K562 (cell line): ENCODE data around the gene PRR15L. TPM values are rescaled to one million over a fixed set of nuclear protein-coding genes. Genes with fewer than 3 reads are reported as not detected.

Experiments
- ARID1B ChIP-seq: fragments of 450-650 bp; IDR thresholded peaks from 2 replicates; pipeline ENCODE4 v1.6.1; 2016; ENCODE audit warnings: antibody characterized with exemption, mild to moderate bottlenecking, inconsistent platforms
- ARNT ChIP-seq, 2 experiments: fragments of 450-650 bp; IDR thresholded peaks; 2 replicates each; pipeline ENCODE4 v1.6.1; 2016; ENCODE audit warnings: mild to moderate bottlenecking in 1 of 2
- CBFA2T2 ChIP-seq: fragments of 450-650 bp; conservative IDR thresholded peaks from 2 replicates; pipeline ENCODE4 v1.6.1; 2017; ENCODE audit warnings: mild to moderate bottlenecking
- DDX20 ChIP-seq: fragments of 450-650 bp; IDR thresholded peaks from 2 replicates; pipeline ENCODE4 v1.6.1; 2016; ENCODE audit warnings: missing genetic modification characterization, low read depth, mild to moderate bottlenecking, missing compliant biosample characterization, moderate library complexity
- ETV5 ChIP-seq: sonication (generic); formaldehyde crosslinking; IDR thresholded peaks from 2 replicates; pipeline ENCODE4 v1.4.0; 2020; ENCODE audit warnings: low read depth, mild to moderate bottlenecking, missing genetic modification reagents
- HINFP ChIP-seq: fragments of 450-650 bp; conservative IDR thresholded peaks from 2 replicates; pipeline ENCODE4 v1.6.1; 2016; ENCODE audit warnings: missing genetic modification characterization, low read depth, mild to moderate bottlenecking, control low read depth, missing compliant biosample characterization
- KDM1A ChIP-seq, 2 experiments: fragments of 450-650 bp; IDR thresholded peaks; 2 replicates each; pipeline ENCODE4 v1.6.1; 2016; ENCODE audit warnings: mild to moderate bottlenecking in 2 of 2
- SIN3B ChIP-seq: fragments of 450-650 bp; IDR thresholded peaks from 2 replicates; pipeline ENCODE4 v1.6.1; 2017; ENCODE audit warnings: low read depth, mild to moderate bottlenecking, moderate library complexity
- SLC30A9 ChIP-seq: fragments of 250-450 bp; sonication (Bioruptor Pico); IDR thresholded peaks from 2 replicates; pipeline ENCODE4 v1.8.0; 2022; ENCODE audit warnings: mild to moderate bottlenecking, moderate library complexity
- TAL1 ChIP-seq: fragments of 450-650 bp; IDR thresholded peaks from 2 replicates; pipeline ENCODE4 v1.6.1; 2016; ENCODE audit warnings: mild to moderate bottlenecking
- ZBTB40 ChIP-seq, 2 experiments: fragments of 450-650 bp in 1 of 2; sonication (generic) in 1 of 2; formaldehyde crosslinking in 1 of 2; IDR thresholded peaks; 2 replicates each; pipeline versions ENCODE4 v1.7.1 to v1.9.0; 2016 to 2022; ENCODE audit warnings: inconsistent platforms in 1 of 2, mild to moderate bottlenecking in 1 of 2, missing genetic modification reagents in 1 of 2
- ZNF740 ChIP-seq, 3 experiments: fragments of 200-800 bp in 1 of 3; sonication (Bioruptor generic) in 1 of 3; sonication (generic) in 1 of 3; formaldehyde crosslinking in 1 of 3; IDR thresholded peaks; 2 replicates each; pipeline versions ENCODE4 v1.6.1 to v1.8.0; 2016 to 2022; ENCODE audit warnings: mild to moderate bottlenecking in 2 of 3, missing compliant biosample characterization in 2 of 3, missing genetic modification characterization in 2 of 3, missing genetic modification reagents in 1 of 3
- polyA plus RNA-seq, 8 experiments: library from polyadenylated mRNA; depleted of rRNA in 4 of 8; stranded (reverse) in 5 of 8; unstranded in 3 of 8; fragments of >200 nt; fragmentation: Nextera tagmentation in 2 of 8; fragmentation: Illumina TruSeq in 1 of 8; extraction: Ambion mirVana in 2 of 8; extraction: Trizol in 1 of 8; gene quantifications; 2 replicates each; pipeline versions ENCODE4 v1.2.1 to v1.2.3, GENCODE V29; 2011 to 2014; ENCODE audit warnings: inconsistent platforms in 1 of 8, missing spikeins in 1 of 8
- total RNA-seq, 7 experiments: library from RNA; depleted of rRNA in 6 of 7; stranded (reverse); fragments of >200 nt in 6 of 7; fragmentation: Illumina TruSeq in 2 of 7; extraction: Trizol in 2 of 7; gene quantifications; 2 replicates each; pipeline versions ENCODE4 v1.2.1 to v1.2.3, GENCODE V29; 2011 to 2021; ENCODE audit warnings: low replicate concordance in 1 of 7

Gene PRR15L
- total and polyA plus RNA-seq, 9 of the 15 experiments (the other 6 are each of a cell fraction or from before 2014, with no cell fraction given): 0.03 TPM; not detected in 8

GRCh38 chr17:47969930-47970724 lies 12.4 kb upstream of the PRR15L start (continued):
- TF ChIP-seq CBFA2T2: peak; percentile 43; the same call in 1 of the 2 replicates
- TF ChIP-seq SLC30A9: no peak
- TF ChIP-seq ARNT (IDR thresholded peaks at IDR 0.05): 0 out of 4 replicates have a peak, but pooled peaks of 1 of the 2 experiments have one; percentile 17
- TF ChIP-seq HINFP (tag): no peak
- 0 out of 2 replicates have a peak, but pooled peaks have one; percentile 16 for TF ChIP-seq ZBTB40 (IDR thresholded peaks at IDR 0.05)
- TF ChIP-seq ZBTB40 (CRISPR knock-in tag; IDR thresholded peaks at IDR 0.05): no peak
- TF ChIP-seq ETV5 (CRISPR knock-in tag): 0 out of 2 replicates have a peak, but pooled peaks have one; percentile 20
- TF ChIP-seq DDX20: no peak
- TF ChIP-seq KDM1A (IDR thresholded peaks at IDR 0.05): peak in 1 of 2 experiments; percentile 41; a peak in 1 of 4 replicates
- TF ChIP-seq ARID1B: peak; percentile 44
- TF ChIP-seq SIN3B: no peak
- TF ChIP-seq TAL1: 0 out of 2 replicates have a peak, but pooled peaks have one; percentile 17
- TF ChIP-seq ZNF740 (CRISPR knock-in tag; IDR thresholded peaks at IDR 0.05): no peak
- TF ChIP-seq ZNF740 (tag; IDR thresholded peaks at IDR 0.05): no peak
